Lower lobe of right lung (tissue), 2 donors: ENCODE results near the gene FASN. TPM values are rescaled to one million over a fixed set of nuclear protein-coding genes. Genes with fewer than 3 reads are reported as not detected.

Source experiments
- ATAC-seq, 2 donors: fragments of 200-7000 bp; cut with Tn5 transposase; one replicate each; pipeline ENCODE4 v1.9.1; 2020 to 2022; ENCODE audit warnings: mild to moderate bottlenecking in 2 of 2, moderate library complexity in 2 of 2
- DNase-seq: peaks from one replicate; pipeline ENCODE4 v3.0.0-alpha.2; 2020
- H3K27ac ChIP-seq: fragments of 200-600 bp; one replicate; pipeline ENCODE4 v1.8.0; 2022
- H3K27me3 ChIP-seq: fragments of 200-600 bp; one replicate; pipeline ENCODE4 v1.8.0; 2022; ENCODE audit warnings: low read depth
- H3K36me3 ChIP-seq: fragments of 200-600 bp; one replicate; pipeline ENCODE4 v1.8.0; 2022; ENCODE audit warnings: mild to moderate bottlenecking
- H3K4me1 ChIP-seq: fragments of 200-600 bp; one replicate; pipeline ENCODE4 v1.8.0; 2022
- H3K4me3 ChIP-seq: fragments of 200-600 bp; one replicate; pipeline ENCODE4 v1.8.0; 2022; ENCODE audit warnings: mild to moderate bottlenecking
- H3K9me3 ChIP-seq: fragments of 200-600 bp; one replicate; pipeline ENCODE4 v1.8.0; 2022
- intact Hi-C: fragments of 100-400 bp; cut with DNase I; formaldehyde crosslinking; loops from one replicate; pipeline ENCODE4 v1.11.0; 2022
- total RNA-seq: library from RNA; stranded (reverse); fragmentation: NEBNext Ultra II Directional; extraction: Animal tissue kit (Norgen Biotek cat#: 25700); gene quantifications from one replicate; pipeline ENCODE4 v1.2.1, GENCODE V29; 2021
- TF ChIP-seq, protein P1 (sequence below): fragments of 200-600 bp; IDR thresholded peaks from one replicate; pipeline ENCODE4 v1.8.0; 2022; ENCODE audit warnings: antibody characterized with exemption, mild to moderate bottlenecking
- donor health status: DM: no; HTN: yes; CAD: no; lungs with severe emphysema.

FASN gene
- total RNA-seq, 1 donor from 2014 or later = 302 TPM

DNA sequence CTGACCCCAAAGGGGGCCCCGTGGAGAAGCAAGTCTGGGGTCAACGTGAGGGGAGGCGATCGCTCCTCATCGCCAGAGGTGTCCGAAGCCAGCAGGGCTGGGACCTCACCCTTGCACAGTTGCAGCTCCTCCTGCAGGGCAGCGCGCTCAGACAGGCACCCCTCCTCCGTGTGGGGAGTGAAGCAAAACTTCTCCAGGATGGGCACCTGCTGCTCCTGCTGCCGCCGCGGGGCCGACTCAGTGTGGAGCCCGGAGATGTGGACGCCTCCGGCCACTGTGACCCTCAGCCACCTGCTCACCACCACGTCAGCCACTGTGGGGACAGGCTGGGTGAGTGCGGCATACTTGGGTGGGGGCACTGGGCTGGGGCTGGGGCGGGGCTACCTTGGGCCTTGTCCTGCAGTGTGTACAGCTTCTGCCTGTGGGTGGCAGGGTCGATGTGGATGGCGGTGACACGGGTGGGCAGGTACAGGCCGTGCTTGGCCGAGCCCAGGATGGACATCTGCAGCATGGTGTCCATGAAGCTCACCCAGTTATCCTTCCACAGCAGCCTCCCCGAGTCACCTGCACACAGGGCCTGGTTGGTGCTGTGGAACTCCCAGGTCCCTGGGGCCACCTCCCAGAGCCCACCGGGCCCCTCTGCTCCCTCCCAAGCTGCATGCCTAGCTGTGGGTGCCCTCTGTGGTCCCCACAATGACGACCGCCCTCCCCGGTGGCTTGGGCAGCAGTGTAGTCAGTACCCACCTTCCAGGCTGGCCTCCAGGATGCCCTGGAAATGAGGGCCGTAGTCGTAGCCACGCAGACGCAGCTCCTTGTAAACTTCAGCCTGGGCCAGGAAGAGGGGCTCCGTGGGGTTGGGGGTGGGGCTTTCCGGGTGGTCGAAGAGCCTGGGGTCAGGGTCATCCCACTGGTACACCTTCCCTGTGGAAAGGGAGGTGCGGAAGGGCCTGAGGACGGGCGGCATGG lies 10.8 kb downstream of the FASN start:
- Histone ChIP-seq H3K27me3 (no peaks in the 10 kb centered on the region), H3K27ac (no peak overlapping the region), H3K4me1 (no peaks in the 10 kb centered on the region), H3K9me3 (no peaks in the 10 kb centered on the region), H3K4me3 (no peak overlapping the region), H3K36me3 (peaks cover 100% of the 10 kb centered on the region)
- no peak for ATAC-seq
- TF ChIP-seq, protein P1, sequence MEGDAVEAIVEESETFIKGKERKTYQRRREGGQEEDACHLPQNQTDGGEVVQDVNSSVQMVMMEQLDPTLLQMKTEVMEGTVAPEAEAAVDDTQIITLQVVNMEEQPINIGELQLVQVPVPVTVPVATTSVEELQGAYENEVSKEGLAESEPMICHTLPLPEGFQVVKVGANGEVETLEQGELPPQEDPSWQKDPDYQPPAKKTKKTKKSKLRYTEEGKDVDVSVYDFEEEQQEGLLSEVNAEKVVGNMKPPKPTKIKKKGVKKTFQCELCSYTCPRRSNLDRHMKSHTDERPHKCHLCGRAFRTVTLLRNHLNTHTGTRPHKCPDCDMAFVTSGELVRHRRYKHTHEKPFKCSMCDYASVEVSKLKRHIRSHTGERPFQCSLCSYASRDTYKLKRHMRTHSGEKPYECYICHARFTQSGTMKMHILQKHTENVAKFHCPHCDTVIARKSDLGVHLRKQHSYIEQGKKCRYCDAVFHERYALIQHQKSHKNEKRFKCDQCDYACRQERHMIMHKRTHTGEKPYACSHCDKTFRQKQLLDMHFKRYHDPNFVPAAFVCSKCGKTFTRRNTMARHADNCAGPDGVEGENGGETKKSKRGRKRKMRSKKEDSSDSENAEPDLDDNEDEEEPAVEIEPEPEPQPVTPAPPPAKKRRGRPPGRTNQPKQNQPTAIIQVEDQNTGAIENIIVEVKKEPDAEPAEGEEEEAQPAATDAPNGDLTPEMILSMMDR = no peak
- DNase-seq = no peak
- intact Hi-C loops = no loop called here

DNA sequence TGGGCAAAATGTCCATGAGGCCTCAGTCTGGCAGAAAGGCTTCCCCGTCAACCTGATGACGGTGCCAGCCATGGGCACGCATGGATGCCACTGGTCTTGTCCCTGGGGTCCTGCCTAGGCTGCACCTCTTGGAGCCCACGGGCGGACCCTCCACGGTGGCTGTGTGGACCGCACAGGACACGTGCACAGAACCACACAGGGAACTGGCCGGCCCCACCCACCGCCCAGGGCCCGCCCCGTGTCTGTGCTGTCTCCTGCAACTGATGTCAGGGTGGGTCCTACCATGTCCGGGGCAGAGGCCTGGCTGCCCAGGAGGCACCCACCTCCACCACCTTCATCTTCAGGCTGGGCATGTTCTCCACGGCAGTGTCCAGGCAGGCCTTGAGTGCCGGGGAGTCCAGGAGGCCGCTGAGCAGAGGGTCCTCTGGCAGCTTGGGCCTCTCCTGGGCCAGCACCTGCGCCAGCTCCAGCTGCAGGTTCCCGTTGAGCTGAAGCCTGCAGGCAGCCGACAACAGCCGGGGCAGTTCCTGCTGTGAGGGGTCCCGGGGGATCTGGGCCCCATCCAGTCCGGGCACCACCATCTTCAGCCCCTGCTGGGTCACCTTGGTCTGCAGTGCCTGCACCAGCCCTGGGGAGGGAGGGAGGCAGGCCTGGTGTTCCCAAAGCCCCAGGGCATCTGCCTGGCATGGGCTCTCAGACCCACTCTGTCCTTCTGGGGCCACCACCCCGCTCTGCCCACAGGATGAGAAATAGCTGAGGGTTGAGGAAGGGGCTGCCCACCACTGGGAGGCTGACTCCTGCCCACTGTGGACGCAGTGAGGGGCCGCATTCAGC lies 11.9 kb downstream of the FASN start:
- ATAC-seq (no peak), DNase-seq (no peak)
- Histone ChIP-seq H3K4me1 (no peaks in the 10 kb centered on the region), H3K27me3 (no peaks in the 10 kb centered on the region), H3K36me3 (peaks cover 100% of the 10 kb centered on the region), H3K4me3 (no peak overlapping the region), H3K9me3 (no peaks in the 10 kb centered on the region), H3K27ac (no peak overlapping the region)
- TF ChIP-seq, protein P1 = no peak
- intact Hi-C loops = no loop called here

DNA sequence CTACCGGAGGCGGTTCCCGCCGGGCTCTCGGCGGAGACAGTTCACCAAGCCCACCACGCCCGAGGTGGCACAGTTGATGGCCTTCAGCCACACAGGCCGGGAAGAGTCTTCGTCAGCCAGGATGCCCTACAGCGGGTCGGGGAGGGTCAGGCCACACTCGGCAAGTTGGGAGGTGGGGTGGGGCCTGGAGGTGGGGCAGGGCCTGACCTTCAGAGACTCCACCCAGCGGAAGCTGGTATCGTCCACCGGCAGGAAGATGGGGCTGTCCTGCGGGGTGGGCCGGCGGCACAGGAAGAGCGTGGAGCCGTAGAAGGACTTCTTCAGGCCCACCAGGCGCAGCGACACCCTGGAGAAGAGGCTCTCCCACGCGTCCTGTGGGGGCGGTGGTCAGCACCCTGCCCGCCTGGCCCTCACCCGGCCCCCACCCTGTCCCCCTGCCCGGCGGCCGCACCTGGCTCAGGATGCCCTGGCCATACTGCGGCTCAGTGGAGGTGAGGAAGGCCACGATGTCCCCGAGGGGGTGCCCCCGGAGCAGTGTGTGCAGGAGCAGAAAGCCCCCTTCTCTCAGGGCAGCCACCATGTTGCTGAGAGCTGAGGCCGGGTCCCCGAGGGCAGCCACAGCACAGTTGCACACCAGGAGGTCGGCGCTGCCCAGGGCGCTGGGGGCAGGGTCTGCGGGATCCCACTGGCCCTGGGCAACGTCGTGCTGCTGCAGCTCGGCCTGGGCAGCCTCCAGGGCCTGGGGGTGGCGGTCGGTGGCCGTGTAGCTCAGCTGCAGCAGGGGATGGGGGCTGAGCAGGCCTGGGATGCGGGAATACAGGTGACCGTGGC lies 12.8 kb downstream of the FASN start:
- Histone ChIP-seq H3K9me3 (no peaks in the 10 kb centered on the region), H3K4me3 (no peak overlapping the region), H3K27me3 (no peaks in the 10 kb centered on the region), H3K27ac (no peak overlapping the region), H3K4me1 (no peaks in the 10 kb centered on the region), H3K36me3 (peaks cover 100% of the 10 kb centered on the region)
- intact Hi-C loops = no loop called here
- TF ChIP-seq, protein P1 = no peak
- ATAC-seq (no peak), DNase-seq (no peak)

DNA sequence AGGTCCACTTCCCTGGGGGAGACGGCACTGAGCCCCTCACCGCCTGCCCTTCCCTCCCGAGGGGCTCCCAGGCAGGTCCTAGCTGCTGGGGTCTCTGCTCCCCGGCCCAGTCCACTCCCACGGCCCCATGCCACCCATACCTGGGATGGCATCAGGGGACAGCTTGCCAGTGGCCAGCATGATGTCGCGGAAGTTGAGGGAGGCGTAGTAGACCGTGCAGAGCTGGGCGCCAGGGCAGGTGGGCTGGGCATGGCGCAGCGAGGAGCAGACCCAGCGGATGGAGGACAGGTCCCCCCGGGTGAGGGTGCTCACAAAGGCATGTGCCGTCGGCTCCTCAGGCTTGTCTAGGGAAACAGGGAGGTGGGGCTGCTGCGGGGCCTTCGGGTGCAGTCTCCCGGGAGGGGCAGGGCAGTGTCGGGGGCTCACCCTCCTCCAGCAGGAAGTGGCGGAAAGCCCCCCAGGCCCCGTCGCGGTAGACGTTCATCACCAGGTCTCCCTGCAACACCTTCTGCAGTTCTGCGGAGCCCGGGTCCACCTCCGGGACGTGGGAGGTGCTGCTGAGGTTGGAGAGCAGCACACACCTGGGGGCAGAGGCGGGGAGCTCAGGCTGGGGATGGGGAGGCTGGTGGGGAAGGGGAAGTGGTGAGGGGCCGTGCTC lies 13.5 kb downstream of the FASN start:
- TF ChIP-seq, protein P1 = no peak
- Histone ChIP-seq H3K36me3 (peaks cover 100% of the 10 kb centered on the region), H3K27ac (no peak overlapping the region), H3K4me1 (no peaks in the 10 kb centered on the region), H3K4me3 (no peak overlapping the region), H3K9me3 (no peaks in the 10 kb centered on the region), H3K27me3 (no peaks in the 10 kb centered on the region)
- intact Hi-C loops = no loop called here
- DNase-seq (no peak), ATAC-seq (no peak)
